ENCODE data around the gene FCRLB. TPM values are rescaled to one million over a fixed set of nuclear protein-coding genes. Genes with fewer than 3 reads are reported as not detected.

The FCRLB gene
- total and polyA plus RNA-seq, 2 experiments from 2014 or later: 0.37 to 0.56 TPM

DNA sequence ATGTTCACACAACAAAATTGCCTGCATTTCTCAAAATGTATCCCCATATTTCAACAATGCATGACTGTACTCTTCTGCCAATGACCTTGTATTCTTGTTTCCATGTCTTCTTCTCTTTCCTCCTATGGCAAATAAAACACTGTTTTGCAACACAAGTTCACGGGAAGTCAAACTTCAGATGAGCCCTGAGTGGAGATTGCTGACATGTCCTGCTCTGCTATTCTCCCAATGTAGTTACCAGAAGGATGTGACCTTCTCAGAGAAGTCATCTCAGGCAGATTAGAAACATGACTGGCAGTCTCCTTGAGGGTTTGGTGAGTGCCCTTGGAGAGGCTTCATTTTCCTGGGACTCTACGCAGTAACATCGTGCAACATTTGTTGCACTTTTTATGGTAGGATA is 42.8 kb upstream of the FCRLB start:
- Mint-ChIP-seq H3K4me1 (peaks cover 7% of the 10 kb centered on the region; the same call in 2 of the 3 replicates), H3K27me3 (ENCODE audit: insufficient read depth, low read depth, poor library complexity) (no peaks in the 10 kb centered on the region), H3K27ac (no peak overlapping the region), H3K36me3 (ENCODE audit: low read depth) (no peaks in the 10 kb centered on the region), H3K9me3 (no peaks in the 10 kb centered on the region), H3K4me3 (no peak overlapping the region)
- ATAC-seq: no peak
- Histone ChIP-seq H3K4me3 (no peak overlapping the region), H3K4me2 (no peak overlapping the region), H4K20me1 (replicated peaks; ENCODE audit: insufficient read depth) (no peaks in the 10 kb centered on the region), H3K36me3 (ENCODE audit: insufficient read depth) (no peaks in the 10 kb centered on the region), H3K79me2 (replicated peaks; ENCODE audit: insufficient read depth) (no peaks in the 10 kb centered on the region), H3K9me2 (ENCODE audit: insufficient read depth) (no peaks in the 10 kb centered on the region), H3K4me1 (ENCODE audit: insufficient read depth) (no peaks in the 10 kb centered on the region), H3K27me3 (ENCODE audit: insufficient read depth) (no peaks in the 10 kb centered on the region), H3F3A (replicated peaks; ENCODE audit: low read depth) (no peaks in the 10 kb centered on the region), H2AFZ (no peak overlapping the region), H3K27ac (ENCODE audit: low read depth) (no peak overlapping the region)
- no peak for TF ChIP-seq CREB1 (CRISPR knock-in tag; IDR thresholded peaks at IDR 0.05; ENCODE audit: low read depth)
- TF ChIP-seq, protein P1, sequence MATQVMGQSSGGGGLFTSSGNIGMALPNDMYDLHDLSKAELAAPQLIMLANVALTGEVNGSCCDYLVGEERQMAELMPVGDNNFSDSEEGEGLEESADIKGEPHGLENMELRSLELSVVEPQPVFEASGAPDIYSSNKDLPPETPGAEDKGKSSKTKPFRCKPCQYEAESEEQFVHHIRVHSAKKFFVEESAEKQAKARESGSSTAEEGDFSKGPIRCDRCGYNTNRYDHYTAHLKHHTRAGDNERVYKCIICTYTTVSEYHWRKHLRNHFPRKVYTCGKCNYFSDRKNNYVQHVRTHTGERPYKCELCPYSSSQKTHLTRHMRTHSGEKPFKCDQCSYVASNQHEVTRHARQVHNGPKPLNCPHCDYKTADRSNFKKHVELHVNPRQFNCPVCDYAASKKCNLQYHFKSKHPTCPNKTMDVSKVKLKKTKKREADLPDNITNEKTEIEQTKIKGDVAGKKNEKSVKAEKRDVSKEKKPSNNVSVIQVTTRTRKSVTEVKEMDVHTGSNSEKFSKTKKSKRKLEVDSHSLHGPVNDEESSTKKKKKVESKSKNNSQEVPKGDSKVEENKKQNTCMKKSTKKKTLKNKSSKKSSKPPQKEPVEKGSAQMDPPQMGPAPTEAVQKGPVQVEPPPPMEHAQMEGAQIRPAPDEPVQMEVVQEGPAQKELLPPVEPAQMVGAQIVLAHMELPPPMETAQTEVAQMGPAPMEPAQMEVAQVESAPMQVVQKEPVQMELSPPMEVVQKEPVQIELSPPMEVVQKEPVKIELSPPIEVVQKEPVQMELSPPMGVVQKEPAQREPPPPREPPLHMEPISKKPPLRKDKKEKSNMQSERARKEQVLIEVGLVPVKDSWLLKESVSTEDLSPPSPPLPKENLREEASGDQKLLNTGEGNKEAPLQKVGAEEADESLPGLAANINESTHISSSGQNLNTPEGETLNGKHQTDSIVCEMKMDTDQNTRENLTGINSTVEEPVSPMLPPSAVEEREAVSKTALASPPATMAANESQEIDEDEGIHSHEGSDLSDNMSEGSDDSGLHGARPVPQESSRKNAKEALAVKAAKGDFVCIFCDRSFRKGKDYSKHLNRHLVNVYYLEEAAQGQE (IDR thresholded peaks at IDR 0.05; ENCODE audit: unreplicated experiment): no peak
- TF ChIP-seq ZNF114 (CRISPR knock-in tag; IDR thresholded peaks at IDR 0.05): no peak
- no peak for TF ChIP-seq NANOG (IDR thresholded peaks at IDR 0.05; ENCODE audit: borderline replicate concordance)
- TF ChIP-seq, protein P2, sequence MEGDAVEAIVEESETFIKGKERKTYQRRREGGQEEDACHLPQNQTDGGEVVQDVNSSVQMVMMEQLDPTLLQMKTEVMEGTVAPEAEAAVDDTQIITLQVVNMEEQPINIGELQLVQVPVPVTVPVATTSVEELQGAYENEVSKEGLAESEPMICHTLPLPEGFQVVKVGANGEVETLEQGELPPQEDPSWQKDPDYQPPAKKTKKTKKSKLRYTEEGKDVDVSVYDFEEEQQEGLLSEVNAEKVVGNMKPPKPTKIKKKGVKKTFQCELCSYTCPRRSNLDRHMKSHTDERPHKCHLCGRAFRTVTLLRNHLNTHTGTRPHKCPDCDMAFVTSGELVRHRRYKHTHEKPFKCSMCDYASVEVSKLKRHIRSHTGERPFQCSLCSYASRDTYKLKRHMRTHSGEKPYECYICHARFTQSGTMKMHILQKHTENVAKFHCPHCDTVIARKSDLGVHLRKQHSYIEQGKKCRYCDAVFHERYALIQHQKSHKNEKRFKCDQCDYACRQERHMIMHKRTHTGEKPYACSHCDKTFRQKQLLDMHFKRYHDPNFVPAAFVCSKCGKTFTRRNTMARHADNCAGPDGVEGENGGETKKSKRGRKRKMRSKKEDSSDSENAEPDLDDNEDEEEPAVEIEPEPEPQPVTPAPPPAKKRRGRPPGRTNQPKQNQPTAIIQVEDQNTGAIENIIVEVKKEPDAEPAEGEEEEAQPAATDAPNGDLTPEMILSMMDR (conservative IDR thresholded peaks at IDR 0.05; ENCODE audit: low read depth in 2 of 2): no peak
- TF ChIP-seq POLR2AphosphoS5 (IDR thresholded peaks at IDR 0.05; ENCODE audit: low read depth): no peak
- TF ChIP-seq EZH2phosphoT487 (IDR thresholded peaks at IDR 0.05; ENCODE audit: unreplicated experiment): no peak
- no peak for TF ChIP-seq EZH2 (IDR thresholded peaks at IDR 0.05; ENCODE audit: low read depth, unreplicated experiment)
- DNase-seq (ENCODE audit: low spot score): no peak

DNA sequence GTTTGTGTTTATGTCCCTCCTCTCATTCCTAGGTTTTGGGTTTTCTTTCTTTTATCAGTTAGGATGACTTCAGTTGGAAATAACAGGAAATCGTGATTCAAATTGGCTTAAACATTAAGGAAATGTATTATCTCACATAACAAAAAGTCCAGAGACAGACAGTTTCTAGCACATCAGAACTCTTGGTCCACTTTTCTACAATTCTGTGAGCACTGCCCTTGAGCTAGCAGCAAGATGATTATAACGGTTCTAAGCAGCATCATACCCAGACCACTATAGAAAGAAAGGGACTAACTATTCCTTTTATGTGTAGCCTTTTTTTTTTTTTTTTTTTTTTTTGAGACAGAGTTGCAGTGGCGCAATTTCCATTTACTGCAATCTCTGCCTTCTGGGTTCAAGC is 39.5 kb upstream of the FCRLB start:
- Histone ChIP-seq H3K27ac (ENCODE audit: low read depth) (no peak overlapping the region), H4K20me1 (replicated peaks; ENCODE audit: insufficient read depth) (no peaks in the 10 kb centered on the region), H3K4me3 (no peak overlapping the region), H3K79me2 (replicated peaks; ENCODE audit: insufficient read depth) (no peaks in the 10 kb centered on the region), H3F3A (replicated peaks; ENCODE audit: low read depth) (no peaks in the 10 kb centered on the region), H3K4me1 (ENCODE audit: insufficient read depth) (no peaks in the 10 kb centered on the region), H3K4me2 (no peak overlapping the region), H3K9me2 (ENCODE audit: insufficient read depth) (no peaks in the 10 kb centered on the region), H3K36me3 (ENCODE audit: insufficient read depth) (no peaks in the 10 kb centered on the region), H2AFZ (no peak overlapping the region), H3K27me3 (ENCODE audit: insufficient read depth) (no peaks in the 10 kb centered on the region)
- no peaks in the 10 kb centered on the region for H3K36me3 Mint-ChIP-seq (ENCODE audit: low read depth)
- no peak overlapping the region for H3K27ac Mint-ChIP-seq
- no peaks in the 10 kb centered on the region for H3K9me3 Mint-ChIP-seq
- H3K4me3 Mint-ChIP-seq: no peak overlapping the region
- H3K27me3 Mint-ChIP-seq (ENCODE audit: insufficient read depth, low read depth, poor library complexity): peaks cover 2% of the 10 kb centered on the region
- DNase-seq (ENCODE audit: low spot score) (no peak), ATAC-seq (no peak)
- H3K4me1 Mint-ChIP-seq: peaks cover 3% of the 10 kb centered on the region; the same call in 2 of the 3 replicates
- TF ChIP-seq EZH2phosphoT487 (IDR thresholded peaks at IDR 0.05; ENCODE audit: unreplicated experiment) (no peak), ZNF114 (CRISPR knock-in tag; IDR thresholded peaks at IDR 0.05) (no peak), CREB1 (CRISPR knock-in tag; IDR thresholded peaks at IDR 0.05; ENCODE audit: low read depth) (no peak), JUNB (IDR thresholded peaks at IDR 0.05; ENCODE audit: unreplicated experiment) (no peak)
- TF ChIP-seq, protein P3, sequence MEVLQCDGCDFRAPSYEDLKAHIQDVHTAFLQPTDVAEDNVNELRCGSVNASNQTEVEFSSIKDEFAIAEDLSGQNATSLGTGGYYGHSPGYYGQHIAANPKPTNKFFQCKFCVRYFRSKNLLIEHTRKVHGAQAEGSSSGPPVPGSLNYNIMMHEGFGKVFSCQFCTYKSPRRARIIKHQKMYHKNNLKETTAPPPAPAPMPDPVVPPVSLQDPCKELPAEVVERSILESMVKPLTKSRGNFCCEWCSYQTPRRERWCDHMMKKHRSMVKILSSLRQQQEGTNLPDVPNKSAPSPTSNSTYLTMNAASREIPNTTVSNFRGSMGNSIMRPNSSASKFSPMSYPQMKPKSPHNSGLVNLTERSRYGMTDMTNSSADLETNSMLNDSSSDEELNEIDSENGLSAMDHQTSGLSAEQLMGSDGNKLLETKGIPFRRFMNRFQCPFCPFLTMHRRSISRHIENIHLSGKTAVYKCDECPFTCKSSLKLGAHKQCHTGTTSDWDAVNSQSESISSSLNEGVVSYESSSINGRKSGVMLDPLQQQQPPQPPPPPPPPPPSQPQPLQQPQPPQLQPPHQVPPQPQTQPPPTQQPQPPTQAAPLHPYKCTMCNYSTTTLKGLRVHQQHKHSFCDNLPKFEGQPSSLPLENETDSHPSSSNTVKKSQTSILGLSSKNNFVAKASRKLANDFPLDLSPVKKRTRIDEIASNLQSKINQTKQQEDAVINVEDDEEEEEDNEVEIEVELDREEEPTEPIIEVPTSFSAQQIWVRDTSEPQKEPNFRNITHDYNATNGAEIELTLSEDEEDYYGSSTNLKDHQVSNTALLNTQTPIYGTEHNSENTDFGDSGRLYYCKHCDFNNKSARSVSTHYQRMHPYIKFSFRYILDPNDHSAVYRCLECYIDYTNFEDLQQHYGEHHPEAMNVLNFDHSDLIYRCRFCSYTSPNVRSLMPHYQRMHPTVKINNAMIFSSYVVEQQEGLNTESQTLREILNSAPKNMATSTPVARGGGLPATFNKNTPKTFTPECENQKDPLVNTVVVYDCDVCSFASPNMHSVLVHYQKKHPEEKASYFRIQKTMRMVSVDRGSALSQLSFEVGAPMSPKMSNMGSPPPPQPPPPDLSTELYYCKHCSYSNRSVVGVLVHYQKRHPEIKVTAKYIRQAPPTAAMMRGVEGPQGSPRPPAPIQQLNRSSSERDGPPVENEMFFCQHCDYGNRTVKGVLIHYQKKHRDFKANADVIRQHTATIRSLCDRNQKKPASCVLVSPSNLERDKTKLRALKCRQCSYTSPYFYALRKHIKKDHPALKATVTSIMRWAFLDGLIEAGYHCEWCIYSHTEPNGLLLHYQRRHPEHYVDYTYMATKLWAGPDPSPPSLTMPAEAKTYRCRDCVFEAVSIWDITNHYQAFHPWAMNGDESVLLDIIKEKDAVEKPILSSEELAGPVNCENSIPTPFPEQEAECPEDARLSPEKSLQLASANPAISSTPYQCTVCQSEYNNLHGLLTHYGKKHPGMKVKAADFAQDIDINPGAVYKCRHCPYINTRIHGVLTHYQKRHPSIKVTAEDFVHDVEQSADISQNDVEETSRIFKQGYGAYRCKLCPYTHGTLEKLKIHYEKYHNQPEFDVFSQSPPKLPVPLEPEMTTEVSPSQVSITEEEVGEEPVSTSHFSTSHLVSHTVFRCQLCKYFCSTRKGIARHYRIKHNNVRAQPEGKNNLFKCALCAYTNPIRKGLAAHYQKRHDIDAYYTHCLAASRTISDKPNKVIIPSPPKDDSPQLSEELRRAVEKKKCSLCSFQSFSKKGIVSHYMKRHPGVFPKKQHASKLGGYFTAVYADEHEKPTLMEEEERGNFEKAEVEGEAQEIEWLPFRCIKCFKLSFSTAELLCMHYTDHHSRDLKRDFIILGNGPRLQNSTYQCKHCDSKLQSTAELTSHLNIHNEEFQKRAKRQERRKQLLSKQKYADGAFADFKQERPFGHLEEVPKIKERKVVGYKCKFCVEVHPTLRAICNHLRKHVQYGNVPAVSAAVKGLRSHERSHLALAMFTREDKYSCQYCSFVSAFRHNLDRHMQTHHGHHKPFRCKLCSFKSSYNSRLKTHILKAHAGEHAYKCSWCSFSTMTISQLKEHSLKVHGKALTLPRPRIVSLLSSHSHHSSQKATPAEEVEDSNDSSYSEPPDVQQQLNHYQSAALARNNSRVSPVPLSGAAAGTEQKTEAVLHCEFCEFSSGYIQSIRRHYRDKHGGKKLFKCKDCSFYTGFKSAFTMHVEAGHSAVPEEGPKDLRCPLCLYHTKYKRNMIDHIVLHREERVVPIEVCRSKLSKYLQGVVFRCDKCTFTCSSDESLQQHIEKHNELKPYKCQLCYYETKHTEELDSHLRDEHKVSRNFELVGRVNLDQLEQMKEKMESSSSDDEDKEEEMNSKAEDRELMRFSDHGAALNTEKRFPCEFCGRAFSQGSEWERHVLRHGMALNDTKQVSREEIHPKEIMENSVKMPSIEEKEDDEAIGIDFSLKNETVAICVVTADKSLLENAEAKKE (CRISPR knock-in tag; IDR thresholded peaks at IDR 0.05): no peak

Data from GM23338 (cell line).